ENCODE results near the gene RBM33.
A peak's percentile ranks its signal among the peaks of the same experiment; 100 is the strongest.
"Not testable (repeated sequence)": the region's sequence is repeated elsewhere in the genome, so short reads cannot be mapped to it uniquely, and the experiment has no call there.

RBM33 gene

DNA sequence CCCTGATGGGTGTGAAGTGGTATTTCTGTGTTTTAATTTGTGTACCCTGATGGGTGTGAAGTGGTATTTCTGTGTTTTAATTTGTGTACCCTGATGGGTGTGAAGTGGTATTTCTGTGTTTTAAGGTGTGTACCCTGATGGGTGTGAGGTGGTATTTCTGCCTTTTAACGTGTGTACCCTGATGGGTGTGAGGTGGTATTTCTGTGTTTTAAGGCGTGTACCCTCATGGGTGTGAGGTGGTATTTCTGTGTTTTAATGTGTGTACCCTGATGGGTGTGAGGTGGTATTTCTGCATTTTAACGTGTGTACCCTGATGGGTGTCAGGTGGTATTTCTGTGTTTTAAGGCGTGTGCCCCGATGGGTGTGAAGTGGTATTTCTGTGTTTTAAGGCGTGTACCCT lies 29.4 kb upstream of the RBM33 start:
- H3K27ac Mint-ChIP-seq, ATAC-seq: not testable (repeated sequence)

DNA sequence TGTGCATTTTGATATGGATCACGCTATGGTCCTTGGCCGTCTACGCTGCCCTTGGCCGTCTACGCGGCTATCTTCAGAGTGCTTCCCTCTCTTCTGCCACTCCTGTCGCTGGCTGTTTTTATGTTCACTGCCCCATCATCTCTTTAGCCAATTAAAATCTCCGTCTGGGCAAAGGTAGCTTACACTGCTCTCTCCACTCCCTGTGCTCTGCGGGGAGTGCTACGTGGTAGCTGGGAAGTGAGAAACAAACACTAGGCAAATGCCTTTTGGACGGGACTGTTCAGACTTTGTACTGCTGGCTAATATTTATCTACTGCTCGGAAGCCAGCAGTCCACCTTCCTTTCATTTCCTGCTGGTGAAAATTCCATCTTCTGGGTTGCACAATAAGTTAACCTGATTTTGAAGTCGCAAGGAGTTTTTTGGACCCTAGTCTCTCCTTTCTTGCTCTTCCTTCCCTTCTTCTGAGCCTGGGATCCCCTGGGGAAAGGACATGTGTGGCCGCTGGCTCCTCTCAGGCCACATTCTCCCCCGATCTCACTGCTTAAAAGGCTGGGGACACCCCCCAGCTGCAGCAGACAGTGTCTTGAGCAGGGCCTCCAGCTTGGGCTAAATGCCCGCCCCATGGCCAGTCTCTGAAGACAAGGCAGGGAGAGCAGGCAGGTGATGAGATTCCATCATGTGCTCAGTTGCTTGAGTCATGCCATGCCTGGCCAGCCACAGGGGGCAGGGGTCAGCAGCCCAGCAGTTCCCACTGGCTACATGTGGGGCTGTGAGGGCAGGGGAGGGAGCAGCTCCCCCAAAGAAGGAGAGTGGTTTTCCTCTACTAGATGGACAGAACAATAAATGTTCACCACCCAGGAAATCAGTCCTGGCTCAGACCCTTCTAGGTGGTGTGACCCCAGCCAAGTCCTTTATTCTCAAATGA lies 25.5 kb upstream of the RBM33 start:
- H3K27ac Mint-ChIP-seq = no peak overlapping the region
- no peak overlapping the region for H3K4me3 Mint-ChIP-seq
- H3K4me1 Mint-ChIP-seq = no peaks in the 10 kb centered on the region
- ATAC-seq = no peak
- H3K9me3 Mint-ChIP-seq = peaks cover 28% of the 10 kb centered on the region
- peaks cover 32% of the 10 kb centered on the region for H3K36me3 Mint-ChIP-seq
- no peaks in the 10 kb centered on the region for H3K27me3 Mint-ChIP-seq

More for the DNA sequence above, 29.4 kb upstream of the RBM33 start:
- H3K4me1 Mint-ChIP-seq, H3K4me3 Mint-ChIP-seq, H3K27me3 Mint-ChIP-seq: not testable (repeated sequence)
- Mint-ChIP-seq H3K36me3 (peaks cover 32% of the 10 kb centered on the region), H3K9me3 (peaks cover 28% of the 10 kb centered on the region)

DNA sequence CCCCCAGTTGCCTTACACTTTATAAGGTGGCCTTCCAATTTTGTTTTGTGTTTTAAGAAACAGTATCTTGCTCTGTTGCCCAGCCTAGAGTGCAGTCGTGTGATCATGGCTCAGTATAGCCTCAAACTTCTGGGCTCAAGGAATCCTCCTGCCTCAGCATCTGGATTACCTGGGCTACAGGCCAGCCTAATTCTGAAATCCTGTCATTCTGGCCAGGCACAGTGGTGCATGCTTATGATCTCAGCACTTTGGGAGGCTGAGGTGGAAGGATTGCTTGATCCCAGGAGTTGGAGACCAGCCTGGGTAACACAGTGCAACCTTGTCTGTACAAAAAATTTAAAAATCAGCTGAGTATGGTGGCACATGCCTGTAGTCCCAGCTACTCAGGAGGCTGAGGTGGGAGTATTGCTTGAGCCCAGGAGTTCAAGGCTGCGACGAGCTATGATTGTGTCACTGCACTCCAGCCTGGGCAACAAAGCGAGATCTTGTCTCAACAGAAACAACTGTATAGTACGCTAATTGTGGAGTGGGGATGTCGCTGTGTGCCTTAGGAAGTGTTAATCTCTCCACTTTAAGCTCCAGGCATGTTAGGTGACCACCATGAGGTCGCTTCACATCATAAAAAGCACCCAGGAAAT lies 24.7 kb upstream of the RBM33 start:
- Mint-ChIP-seq H3K36me3 (peaks cover 29% of the 10 kb centered on the region), H3K4me1 (no peaks in the 10 kb centered on the region), H3K9me3 (peaks cover 27% of the 10 kb centered on the region), H3K4me3 (no peak overlapping the region), H3K27me3 (no peaks in the 10 kb centered on the region), H3K27ac (no peak overlapping the region)
- ATAC-seq = no peak

DNA sequence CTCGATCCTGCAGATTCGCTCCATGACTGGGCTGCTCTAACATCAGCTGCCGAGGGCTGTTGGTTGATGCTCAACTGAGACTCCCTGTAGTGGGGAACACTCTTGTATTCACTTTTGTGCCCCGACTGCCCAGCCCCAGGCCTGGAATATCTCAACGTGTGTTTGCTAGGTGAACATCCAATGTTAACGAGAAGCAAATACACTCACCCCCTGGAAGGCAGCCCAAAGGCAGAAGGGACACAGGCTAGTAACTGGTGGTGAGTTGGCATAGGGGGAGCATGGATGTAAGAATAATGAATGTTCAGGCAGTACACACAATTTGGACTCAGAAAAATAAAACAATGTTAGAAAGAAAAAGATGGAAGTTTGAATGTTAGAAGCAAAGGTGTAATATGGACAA lies 24.0 kb upstream of the RBM33 start:
- Mint-ChIP-seq H3K36me3 (peaks cover 22% of the 10 kb centered on the region), H3K9me3 (peaks cover 19% of the 10 kb centered on the region), H3K4me3 (no peak overlapping the region), H3K27ac (no peak overlapping the region), H3K4me1 (no peaks in the 10 kb centered on the region), H3K27me3 (no peaks in the 10 kb centered on the region)
- no peak for ATAC-seq

DNA sequence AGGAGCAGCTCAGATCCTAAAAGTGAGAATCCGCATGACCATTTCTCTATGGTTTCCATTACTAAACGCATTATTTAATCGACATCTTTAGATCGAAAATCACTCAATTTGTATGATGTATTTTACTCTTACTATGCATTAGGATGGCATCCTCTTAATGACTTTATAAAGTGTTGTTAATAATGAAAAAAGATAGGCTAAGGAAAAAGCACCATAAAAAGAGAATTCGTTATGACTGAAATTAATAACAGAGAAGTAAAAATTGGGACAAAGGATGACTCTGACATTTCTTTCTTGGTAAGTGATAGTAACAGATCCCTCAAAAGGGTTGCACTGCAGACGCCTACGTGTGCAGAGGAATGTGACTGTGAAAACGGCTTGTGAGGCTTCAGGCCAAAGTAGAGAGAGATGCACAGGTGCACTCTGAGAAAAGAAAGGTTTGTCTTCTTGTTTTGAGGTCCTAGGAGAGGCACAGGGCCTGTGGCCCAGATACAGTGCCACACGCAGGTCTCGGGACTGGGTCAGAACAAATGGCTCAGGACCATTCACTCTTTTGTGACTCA lies 23.0 kb upstream of the RBM33 start:
- H3K9me3 Mint-ChIP-seq = peaks cover 10% of the 10 kb centered on the region
- H3K27ac Mint-ChIP-seq = no peak overlapping the region
- no peak overlapping the region for H3K4me3 Mint-ChIP-seq
- no peak for ATAC-seq
- peaks cover 12% of the 10 kb centered on the region for H3K36me3 Mint-ChIP-seq
- H3K27me3 Mint-ChIP-seq = no peaks in the 10 kb centered on the region
- H3K4me1 Mint-ChIP-seq = no peaks in the 10 kb centered on the region

DNA sequence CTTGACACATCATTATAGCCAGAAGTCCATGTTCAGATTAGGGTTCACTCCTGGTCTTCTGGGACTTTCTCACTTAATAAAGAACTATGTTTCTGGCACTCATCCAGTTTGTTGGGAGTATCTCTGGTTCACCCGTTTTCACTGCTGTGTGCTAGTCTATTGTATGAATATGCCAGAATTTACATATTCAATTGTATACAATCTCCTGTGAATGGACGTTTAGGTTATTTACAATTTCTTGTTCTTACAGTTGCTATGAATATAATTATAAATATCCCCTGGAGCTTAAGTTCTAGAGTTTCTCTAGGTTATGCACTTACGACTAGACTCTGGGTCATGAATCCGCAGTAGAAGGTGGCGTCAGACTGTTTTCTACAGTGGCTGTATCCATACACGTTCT lies 20.0 kb upstream of the RBM33 start:
- no peaks in the 10 kb centered on the region for H3K27me3 Mint-ChIP-seq
- no peak overlapping the region for H3K27ac Mint-ChIP-seq
- no peak overlapping the region for H3K4me3 Mint-ChIP-seq
- no peak for ATAC-seq
- H3K9me3 Mint-ChIP-seq = peaks cover 4% of the 10 kb centered on the region
- H3K4me1 Mint-ChIP-seq = no peaks in the 10 kb centered on the region
- H3K36me3 Mint-ChIP-seq = no peaks in the 10 kb centered on the region

DNA sequence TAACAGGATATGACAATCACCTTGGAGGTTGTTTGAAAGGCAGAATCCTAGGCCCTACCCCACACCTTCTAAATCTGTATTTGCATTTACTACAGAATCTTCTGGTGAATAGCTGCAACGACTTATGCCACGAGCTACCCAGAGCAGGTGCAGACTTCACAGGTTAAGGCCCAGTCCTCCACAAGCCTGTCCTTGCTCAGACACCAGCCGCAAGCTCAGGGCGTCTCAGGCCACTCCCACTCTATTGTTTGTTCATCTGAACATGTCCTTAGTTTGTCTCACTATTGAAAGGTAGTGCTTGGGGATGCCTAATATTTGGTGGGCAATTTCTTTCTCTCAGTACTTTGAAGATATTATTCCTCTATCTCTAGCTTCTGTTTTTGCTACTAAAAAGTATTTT lies 18.9 kb upstream of the RBM33 start:
- Mint-ChIP-seq H3K27ac (no peak overlapping the region), H3K36me3 (no peaks in the 10 kb centered on the region), H3K27me3 (no peaks in the 10 kb centered on the region), H3K4me1 (peaks cover 7% of the 10 kb centered on the region), H3K4me3 (no peak overlapping the region), H3K9me3 (peaks cover 10% of the 10 kb centered on the region)
- no peak for ATAC-seq

DNA sequence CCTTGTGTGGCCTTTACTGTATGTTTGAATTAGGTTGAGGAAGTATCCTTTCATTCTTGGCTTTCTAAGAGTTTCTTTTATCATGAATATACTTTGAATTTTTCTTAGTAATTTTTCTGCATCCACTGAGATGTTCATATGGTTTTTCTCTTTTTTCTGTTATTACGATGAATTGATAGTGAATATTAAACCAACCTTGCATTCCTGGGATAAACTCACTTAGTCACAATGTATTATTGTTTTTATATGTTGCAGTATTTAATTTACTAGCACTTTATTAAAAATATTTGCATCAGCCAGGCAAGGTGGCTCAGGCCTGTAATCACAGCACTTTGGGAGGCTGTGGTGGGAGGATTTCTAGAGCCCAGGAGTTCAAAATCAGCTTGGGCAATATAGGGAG lies 15.3 kb upstream of the RBM33 start:
- H3K36me3 Mint-ChIP-seq = peaks cover 6% of the 10 kb centered on the region
- no peak overlapping the region for H3K27ac Mint-ChIP-seq
- no peak for ATAC-seq
- peaks cover 23% of the 10 kb centered on the region for H3K9me3 Mint-ChIP-seq
- no peaks in the 10 kb centered on the region for H3K27me3 Mint-ChIP-seq
- no peak overlapping the region for H3K4me3 Mint-ChIP-seq
- peaks cover 10% of the 10 kb centered on the region for H3K4me1 Mint-ChIP-seq

DNA sequence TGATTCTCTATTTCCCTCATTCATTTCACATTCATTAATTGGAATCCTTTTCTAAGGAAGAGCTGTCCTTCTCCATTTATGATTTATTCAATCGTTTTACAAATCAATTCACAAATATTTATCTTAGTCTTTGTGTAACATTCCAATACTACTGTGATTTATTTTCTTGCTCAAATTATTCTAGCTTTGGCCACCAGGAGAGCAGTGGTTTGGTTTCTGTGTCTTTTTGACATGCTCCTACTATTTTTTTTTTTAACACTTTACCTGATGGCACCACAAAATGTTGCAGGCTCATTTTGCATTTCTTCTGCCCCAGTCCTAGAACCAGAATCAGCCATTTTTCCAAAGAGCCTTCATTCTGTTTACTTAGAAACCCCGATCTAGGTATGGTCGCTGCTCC lies 13.3 kb upstream of the RBM33 start:
- Mint-ChIP-seq H3K27ac (no peak overlapping the region), H3K9me3 (peaks cover 29% of the 10 kb centered on the region), H3K36me3 (peaks cover 6% of the 10 kb centered on the region), H3K4me1 (peaks cover 10% of the 10 kb centered on the region), H3K27me3 (no peaks in the 10 kb centered on the region), H3K4me3 (no peak overlapping the region)
- no peak for ATAC-seq

DNA sequence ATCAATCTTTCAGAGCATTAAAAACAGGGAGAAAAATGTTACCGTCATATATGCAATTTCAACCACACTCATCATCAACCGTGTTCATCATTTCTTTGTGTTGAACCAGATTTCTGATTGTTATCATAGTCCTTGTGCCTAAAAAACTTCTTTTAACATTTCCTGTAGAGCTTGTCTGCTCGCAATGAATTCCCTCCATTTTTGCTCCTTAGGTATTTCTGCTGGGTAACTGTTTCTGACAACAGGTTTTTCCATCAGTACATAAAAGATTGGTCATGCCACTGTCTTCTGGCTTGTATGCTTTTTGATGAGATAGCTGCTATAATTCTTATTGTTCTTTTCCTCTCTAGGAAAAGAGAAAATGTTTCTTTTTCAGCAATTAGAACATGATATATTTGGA lies 8.6 kb upstream of the RBM33 start:
- no peak for ATAC-seq
- H3K36me3 Mint-ChIP-seq = peaks cover 39% of the 10 kb centered on the region
- H3K4me3 Mint-ChIP-seq = no peak overlapping the region
- peaks cover 27% of the 10 kb centered on the region for H3K4me1 Mint-ChIP-seq
- no peaks in the 10 kb centered on the region for H3K27me3 Mint-ChIP-seq
- no peak overlapping the region for H3K27ac Mint-ChIP-seq
- peaks cover 34% of the 10 kb centered on the region for H3K9me3 Mint-ChIP-seq

DNA sequence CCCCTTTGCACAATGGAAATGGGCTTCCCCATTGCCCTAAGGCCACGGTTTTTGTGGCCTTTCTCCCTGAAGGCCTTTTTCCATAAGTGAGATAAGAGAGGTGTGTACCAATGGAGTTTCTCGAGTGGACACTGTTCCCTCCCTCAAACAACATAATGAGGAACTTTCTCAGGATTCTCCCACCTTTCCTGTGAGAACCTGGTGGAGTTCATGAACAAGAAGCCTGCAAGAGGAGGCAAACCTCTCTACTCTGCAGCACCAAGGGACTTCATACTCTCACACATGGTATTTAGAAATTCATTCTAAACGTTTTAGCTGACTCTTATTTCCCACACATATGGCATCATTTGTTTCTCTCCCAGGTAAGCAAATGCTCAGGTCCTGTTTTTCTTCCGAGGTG lies 7.3 kb upstream of the RBM33 start:
- no peak for ATAC-seq
- no peak overlapping the region for H3K4me3 Mint-ChIP-seq
- H3K36me3 Mint-ChIP-seq = peaks cover 53% of the 10 kb centered on the region
- H3K9me3 Mint-ChIP-seq = peaks cover 29% of the 10 kb centered on the region
- no peak overlapping the region for H3K27ac Mint-ChIP-seq
- H3K4me1 Mint-ChIP-seq = peaks cover 27% of the 10 kb centered on the region
- no peaks in the 10 kb centered on the region for H3K27me3 Mint-ChIP-seq

DNA sequence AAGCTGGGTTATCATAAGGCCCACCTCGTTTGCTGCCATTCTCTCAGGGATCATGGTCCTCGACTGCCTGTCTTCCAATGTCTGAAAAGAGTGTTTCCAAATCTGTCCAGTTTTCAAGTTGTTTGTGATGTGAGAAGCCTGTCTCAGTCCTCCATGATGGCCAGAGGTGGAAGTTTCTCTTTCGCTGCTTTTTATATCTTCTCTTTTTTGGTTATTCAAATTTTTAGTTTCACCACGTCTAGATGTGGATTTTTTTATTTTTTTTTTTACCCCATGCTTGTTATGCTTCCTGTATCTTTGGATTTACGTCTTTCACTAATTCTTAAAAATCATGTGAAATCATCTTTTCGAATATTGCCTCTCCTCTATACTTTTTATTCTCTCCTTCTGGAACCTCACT lies 6.1 kb upstream of the RBM33 start:
- Mint-ChIP-seq H3K36me3 (peaks cover 52% of the 10 kb centered on the region), H3K27me3 (no peaks in the 10 kb centered on the region), H3K4me1 (peaks cover 28% of the 10 kb centered on the region), H3K27ac (peak overlapping the region; percentile 20), H3K9me3 (peaks cover 26% of the 10 kb centered on the region), H3K4me3 (no peak overlapping the region)
- no peak for ATAC-seq

DNA sequence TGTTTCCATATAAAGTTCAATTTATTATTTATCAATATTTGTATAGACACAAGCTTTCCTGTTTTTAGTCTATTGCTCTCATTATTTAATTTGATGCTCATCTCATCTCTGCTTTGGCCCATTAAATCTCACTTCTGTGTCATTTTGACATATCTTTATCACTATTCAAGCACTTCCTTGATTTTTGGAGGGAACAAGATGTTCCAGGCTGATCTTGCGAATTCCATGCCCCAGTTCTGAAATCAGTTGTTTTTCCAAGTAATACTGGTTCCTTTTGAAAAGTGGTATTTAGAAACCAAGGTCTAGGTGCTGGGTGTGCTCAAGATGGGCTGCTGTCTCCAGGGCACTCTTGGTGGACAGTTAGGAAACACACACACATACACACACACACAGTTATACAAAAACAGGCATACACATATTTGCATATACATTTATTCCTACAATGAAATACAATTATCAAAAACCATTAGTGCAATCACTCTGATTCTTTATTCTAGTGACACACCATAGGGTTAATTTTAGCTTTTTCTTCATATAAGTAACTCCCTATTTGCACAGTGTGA lies 4.4 kb upstream of the RBM33 start:
- H3K4me1 Mint-ChIP-seq = peaks cover 34% of the 10 kb centered on the region
- no peak for ATAC-seq
- peaks cover 60% of the 10 kb centered on the region for H3K36me3 Mint-ChIP-seq
- no peak overlapping the region for H3K27ac Mint-ChIP-seq
- no peak overlapping the region for H3K4me3 Mint-ChIP-seq
- no peaks in the 10 kb centered on the region for H3K27me3 Mint-ChIP-seq
- peaks cover 22% of the 10 kb centered on the region for H3K9me3 Mint-ChIP-seq

DNA sequence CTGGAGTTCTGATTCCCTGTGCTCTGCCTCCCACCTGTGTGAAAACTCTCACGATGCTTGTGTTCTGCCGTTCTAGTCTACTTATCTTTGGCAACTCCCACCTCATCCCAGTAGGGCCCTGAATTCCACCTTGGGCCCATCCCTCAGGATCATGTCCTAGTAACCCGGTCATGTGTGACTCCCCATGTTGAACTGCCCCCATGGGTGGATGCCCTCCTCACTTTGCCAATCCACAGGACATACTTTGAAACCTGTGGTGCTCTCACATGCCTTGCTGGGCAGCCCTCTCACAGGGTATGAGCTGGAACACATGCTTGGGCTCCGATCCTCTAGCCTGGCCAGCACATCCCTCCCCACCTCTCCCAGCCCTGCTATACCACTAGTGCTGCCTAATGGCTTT lies 3.8 kb upstream of the RBM33 start:
- Mint-ChIP-seq H3K4me3 (no peak overlapping the region), H3K9me3 (peaks cover 20% of the 10 kb centered on the region), H3K27me3 (no peaks in the 10 kb centered on the region), H3K4me1 (peaks cover 40% of the 10 kb centered on the region), H3K27ac (no peak overlapping the region), H3K36me3 (peaks cover 62% of the 10 kb centered on the region)
- ATAC-seq = no peak

DNA sequence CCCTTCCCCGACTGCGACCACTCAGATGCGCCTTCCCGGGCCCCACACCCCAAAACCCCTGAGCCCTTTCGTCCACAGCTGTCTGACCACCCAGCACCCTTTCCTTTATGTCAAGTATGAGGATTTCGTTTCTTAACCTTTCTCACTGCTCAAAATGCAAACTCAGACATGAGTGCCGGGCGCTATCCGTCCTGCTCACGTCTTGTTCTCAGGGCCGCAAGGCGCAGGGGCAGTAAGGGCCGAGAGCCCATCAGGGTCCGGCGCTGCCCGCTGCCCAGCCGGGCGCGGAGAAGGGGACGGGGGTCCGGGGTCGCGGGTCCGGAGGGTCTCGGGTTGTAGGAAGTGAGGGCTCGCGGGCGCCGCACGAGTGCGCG lies 670 bp upstream of the RBM33 start:
- H3K4me1 Mint-ChIP-seq = peaks cover 50% of the 10 kb centered on the region
- ATAC-seq = no peak
- peak overlapping the region; percentile 96 for H3K4me3 Mint-ChIP-seq
- peaks cover 58% of the 10 kb centered on the region for H3K36me3 Mint-ChIP-seq
- peaks cover 11% of the 10 kb centered on the region for H3K9me3 Mint-ChIP-seq
- H3K27ac Mint-ChIP-seq = peak overlapping the region; percentile 92
- H3K27me3 Mint-ChIP-seq = no peaks in the 10 kb centered on the region
